MG63 (cell line): ENCODE results near the gene DGKI. TPM values are rescaled to one million over a fixed set of nuclear protein-coding genes. Genes with fewer than 3 reads are reported as not detected.

Source experiments
- DNase-seq: peaks from one replicate; pipeline ENCODE4 v3.0.0-alpha.2; 2020
- H3K27me3 ChIP-seq: fragments of 250-450 bp; sonication (Bioruptor Pico); 2 replicates; pipeline ENCODE4 v1.5.1; 2020; ENCODE audit warnings: mild to moderate bottlenecking, moderate library complexity
- H3K36me3 ChIP-seq: fragments of 250-450 bp; sonication (Bioruptor Pico); 2 replicates; pipeline ENCODE4 v1.5.1; 2020; ENCODE audit warnings: mild to moderate bottlenecking, moderate library complexity
- H3K4me3 ChIP-seq: fragments of 250-450 bp; sonication (Bioruptor Pico); 2 replicates; pipeline ENCODE4 v1.5.1; 2020; ENCODE audit warnings: mild to moderate bottlenecking, moderate library complexity
- H3K9me3 ChIP-seq: fragments of 250-450 bp; sonication (Bioruptor Pico); 2 replicates; pipeline ENCODE4 v1.5.1; 2020; ENCODE audit warnings: mild to moderate bottlenecking, moderate library complexity
- total RNA-seq: library from RNA; depleted of rRNA; stranded (reverse); fragments of >200 nt; shearing (Covaris generic); gene quantifications from 2 replicates; pipeline ENCODE4 v1.2.3, GENCODE V29; 2014; ENCODE audit warnings: low replicate concordance

The DGKI gene
- total RNA-seq, 1 experiment from 2014 or later: 0.43 TPM

DNA sequence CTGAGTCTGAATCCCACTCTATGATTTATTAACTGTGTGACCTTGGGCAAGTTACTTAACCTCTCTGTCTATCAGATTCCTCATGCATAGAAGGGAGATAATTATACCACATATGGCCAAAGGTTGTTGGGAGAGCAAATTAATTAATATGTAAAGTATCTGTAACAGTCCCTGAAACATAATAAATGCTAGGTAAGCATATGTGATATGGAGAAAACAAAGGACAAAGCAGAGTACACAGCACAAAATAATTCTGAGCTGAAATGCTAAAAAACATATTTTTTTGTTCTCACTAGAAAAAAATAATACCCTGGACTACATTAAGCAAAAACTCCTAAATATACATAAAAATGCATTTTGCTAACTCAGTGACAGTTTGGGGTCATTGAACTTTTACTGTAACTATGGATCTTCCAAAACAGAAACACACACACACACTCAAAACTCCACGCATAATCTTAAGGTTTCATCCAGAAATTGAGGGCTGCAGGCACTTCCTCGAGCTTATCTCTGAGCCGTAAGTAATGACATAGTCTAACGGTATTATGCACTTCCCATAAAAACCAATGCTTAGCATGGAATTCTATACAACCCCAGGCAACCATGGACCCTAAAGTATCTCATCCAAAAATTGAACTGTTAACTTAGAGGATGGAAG, 301.6 kb downstream of the DGKI start:
- H3K9me3 ChIP-seq: no peaks in the 10 kb centered on the region
- DNase-seq: no peak
- H3K27me3 ChIP-seq: no peaks in the 10 kb centered on the region
- no peaks in the 10 kb centered on the region for H3K36me3 ChIP-seq
- no peak overlapping the region for H3K4me3 ChIP-seq

DNA sequence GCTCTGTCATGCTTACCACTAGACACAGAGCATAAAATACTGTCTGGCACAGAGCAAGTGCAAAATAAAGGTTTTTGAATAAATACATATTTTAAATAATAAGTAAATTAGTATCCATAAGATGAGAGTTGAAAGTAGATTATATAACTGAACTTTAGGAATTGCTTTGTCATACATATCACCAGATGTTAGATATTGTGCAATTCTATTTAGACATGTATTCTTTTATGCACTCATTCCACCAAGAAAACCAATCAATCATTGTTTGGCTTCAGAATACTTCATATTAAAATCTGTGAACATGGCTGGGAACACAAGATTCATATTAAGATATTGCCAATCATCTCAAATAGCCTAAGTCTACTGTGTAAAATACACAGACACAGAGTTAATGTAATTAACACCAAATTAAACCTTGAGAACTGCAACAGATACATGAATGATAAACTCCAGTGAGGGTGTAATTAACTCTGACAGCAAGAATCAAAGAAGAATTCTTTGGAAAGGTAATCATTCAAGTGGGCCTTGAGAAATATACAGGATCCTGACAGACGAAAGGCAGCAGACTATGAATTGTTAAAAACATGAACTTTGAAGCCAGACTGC, 302.2 kb downstream of the DGKI start:
- H3K9me3 ChIP-seq: no peaks in the 10 kb centered on the region
- no peak overlapping the region for H3K4me3 ChIP-seq
- DNase-seq: no peak
- H3K27me3 ChIP-seq: no peaks in the 10 kb centered on the region
- H3K36me3 ChIP-seq: no peaks in the 10 kb centered on the region

DNA sequence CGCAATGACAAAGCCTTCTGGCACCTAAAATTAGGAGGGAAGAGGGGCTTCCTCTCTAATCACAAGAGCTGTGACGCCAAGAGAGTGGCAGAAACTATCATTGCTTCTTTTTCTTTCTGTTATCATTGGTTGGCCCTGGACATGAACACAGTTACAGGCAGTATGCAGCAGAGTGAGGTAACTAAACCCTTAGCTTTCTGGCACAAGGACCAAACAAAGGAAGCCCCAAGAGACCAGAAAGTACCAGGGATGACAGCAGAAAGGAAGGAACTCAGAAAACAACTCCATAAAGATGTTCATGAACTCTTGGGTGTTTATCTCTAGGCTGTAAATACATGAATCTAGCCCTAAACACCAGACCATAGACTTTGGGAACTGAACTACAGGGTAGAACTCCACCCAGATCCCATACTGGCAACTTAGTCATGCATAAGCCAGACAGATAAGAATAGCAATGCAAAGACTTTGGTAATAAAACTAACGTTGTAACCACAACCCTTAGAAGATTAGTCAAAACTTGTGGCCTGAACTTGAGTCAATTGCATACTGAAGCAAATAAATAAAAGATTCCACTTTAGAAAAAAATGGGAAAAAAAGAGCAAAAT, 307.6 kb downstream of the DGKI start:
- H3K4me3 ChIP-seq: no peak overlapping the region
- DNase-seq: no peak
- H3K27me3 ChIP-seq: no peaks in the 10 kb centered on the region
- H3K9me3 ChIP-seq: no peaks in the 10 kb centered on the region
- H3K36me3 ChIP-seq: no peaks in the 10 kb centered on the region

DNA sequence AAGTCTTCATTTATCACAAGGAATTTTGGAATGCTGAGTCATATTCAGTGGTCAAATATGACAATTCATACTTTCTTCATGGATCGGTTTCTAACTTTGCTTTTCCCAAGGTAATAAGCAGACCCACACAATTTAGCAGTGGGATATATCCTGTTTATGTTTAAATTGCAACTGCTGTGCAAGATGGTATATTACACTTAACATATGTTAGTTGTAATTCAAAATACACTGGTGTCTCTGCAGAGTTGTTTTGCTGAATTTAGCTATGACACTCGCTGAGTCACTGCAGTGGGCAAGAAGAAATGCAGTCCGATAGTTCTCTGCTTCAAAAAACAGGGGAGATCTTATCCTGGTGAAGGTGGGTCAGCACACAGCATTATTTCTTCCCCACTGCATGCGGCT, 308.4 kb downstream of the DGKI start:
- Histone ChIP-seq H3K36me3 (no peaks in the 10 kb centered on the region), H3K9me3 (no peaks in the 10 kb centered on the region), H3K4me3 (no peak overlapping the region), H3K27me3 (no peaks in the 10 kb centered on the region)
- DNase-seq: peak; percentile 11

DNA sequence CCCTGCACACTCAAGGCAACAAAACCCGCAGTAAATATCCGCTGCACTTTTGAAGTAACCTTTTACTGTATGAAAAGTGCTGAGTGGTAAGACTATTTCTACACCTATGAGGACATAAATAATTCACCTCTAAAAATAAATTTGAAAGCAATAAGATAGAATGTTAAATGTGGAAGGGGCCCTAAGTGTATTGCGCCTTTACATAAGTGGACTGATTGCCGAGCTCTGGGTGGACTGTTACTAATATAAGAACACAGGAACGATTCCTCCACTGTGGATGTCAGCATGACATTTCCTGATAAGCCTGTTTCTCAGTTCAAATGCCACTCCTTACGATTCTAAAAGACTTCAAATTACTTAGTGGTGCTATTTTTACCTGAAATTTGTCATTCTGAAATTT, 311.2 kb downstream of the DGKI start:
- no peak for DNase-seq
- no peaks in the 10 kb centered on the region for H3K9me3 ChIP-seq
- no peak overlapping the region for H3K4me3 ChIP-seq
- H3K27me3 ChIP-seq: no peaks in the 10 kb centered on the region
- H3K36me3 ChIP-seq: no peaks in the 10 kb centered on the region

DNA sequence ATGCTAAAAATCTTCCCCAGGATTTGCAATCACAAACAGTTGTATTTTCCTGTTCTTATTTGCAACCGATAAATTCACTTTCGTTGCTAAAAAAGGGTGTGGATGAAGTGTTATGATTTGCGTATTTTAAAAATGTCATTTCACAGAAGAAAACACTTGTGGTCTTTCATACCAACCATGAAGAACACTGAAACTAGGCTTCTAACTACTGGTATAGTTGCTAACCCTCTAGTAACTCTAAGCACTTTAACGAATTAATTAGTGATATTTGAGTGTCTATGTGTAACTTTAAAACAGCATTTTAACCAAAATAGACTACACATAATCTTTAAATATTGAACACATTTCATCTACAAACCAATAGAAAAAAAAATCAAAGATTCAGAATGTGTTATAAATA, 315.1 kb downstream of the DGKI start:
- no peak overlapping the region for H3K4me3 ChIP-seq
- H3K36me3 ChIP-seq: no peaks in the 10 kb centered on the region
- no peaks in the 10 kb centered on the region for H3K9me3 ChIP-seq
- DNase-seq: no peak
- H3K27me3 ChIP-seq: no peaks in the 10 kb centered on the region

DNA sequence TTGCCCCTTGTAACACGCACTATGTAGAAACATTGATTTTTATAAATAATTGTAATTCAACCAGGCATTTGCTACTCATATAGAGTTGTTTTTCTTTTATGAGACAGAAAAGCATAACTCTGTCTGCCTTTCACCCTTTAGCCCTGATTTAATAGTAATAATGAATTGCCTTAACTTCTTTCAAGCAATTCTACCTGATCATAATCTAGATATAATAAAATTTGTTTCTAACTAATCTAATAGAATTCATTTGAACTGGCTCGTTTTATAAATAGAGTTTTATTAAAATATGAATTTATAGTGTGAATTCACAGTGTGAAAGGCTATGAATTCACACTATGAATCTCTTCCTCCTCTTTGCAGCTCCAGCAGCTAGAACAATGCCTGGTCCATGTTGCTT, 319.1 kb downstream of the DGKI start:
- no peak overlapping the region for H3K4me3 ChIP-seq
- no peaks in the 10 kb centered on the region for H3K27me3 ChIP-seq
- no peaks in the 10 kb centered on the region for H3K36me3 ChIP-seq
- no peaks in the 10 kb centered on the region for H3K9me3 ChIP-seq
- no peak for DNase-seq

DNA sequence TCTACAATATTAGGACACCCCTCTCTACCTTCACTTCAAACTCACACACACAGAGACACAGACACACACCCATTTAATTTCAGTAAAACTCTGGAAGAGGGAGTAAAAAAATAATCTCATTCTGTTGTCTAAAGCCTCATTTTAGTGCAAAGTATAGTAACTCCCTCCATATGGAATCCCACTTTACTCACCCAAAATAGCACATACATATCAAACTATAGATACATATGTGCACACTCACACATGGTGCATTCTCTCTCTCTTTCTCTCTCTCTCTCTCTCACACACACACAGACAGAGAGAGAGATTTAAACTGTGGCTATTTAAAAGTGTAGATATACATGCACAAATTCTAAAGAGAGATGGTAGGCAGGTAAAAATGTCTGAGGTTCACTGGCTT, 323.6 kb downstream of the DGKI start:
- DNase-seq: no peak
- H3K9me3 ChIP-seq: no peaks in the 10 kb centered on the region
- H3K36me3 ChIP-seq: no peaks in the 10 kb centered on the region
- H3K27me3 ChIP-seq: no peaks in the 10 kb centered on the region
- no peak overlapping the region for H3K4me3 ChIP-seq

DNA sequence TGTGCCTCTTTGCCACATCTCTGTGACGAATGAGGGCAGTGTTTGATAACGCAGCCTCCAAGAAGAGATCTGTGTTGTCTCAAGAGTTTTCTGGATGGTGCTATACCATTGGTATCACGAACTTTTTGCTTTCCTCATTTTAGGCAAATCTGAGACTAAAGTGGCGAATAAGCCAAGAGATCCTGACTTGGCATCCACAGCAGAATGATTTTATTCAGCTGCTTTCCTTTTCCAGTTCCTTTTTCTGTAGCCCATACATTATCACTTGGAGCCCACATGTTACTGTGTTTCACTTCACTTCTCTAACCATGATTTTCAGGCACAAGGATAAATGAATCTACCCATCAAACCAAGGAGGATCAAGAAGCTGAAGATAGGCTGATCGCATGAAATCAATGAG, 325.3 kb downstream of the DGKI start:
- Histone ChIP-seq H3K4me3 (no peak overlapping the region), H3K27me3 (no peaks in the 10 kb centered on the region), H3K9me3 (no peaks in the 10 kb centered on the region), H3K36me3 (no peaks in the 10 kb centered on the region)
- no peak for DNase-seq

DNA sequence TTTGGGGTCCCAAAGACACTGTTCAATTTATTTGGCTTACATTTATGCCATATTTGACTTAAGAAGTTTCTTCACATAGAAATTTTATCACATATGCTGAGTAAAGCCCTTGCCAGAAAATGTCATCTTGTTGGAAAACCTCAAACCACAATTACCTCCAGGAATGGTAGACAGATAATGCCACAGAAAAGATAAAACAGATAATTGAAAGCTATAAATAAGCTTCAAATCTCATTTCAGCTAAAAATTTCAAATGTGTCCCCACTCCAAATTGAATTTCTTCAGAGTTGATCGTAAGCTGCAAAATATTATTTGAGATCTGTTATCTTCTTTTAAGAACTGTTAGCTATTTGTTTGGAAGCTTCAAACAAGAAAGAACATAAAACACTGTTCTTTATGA, 326.8 kb downstream of the DGKI start:
- H3K9me3 ChIP-seq: no peaks in the 10 kb centered on the region
- DNase-seq: no peak
- no peak overlapping the region for H3K4me3 ChIP-seq
- H3K27me3 ChIP-seq: no peaks in the 10 kb centered on the region
- H3K36me3 ChIP-seq: no peaks in the 10 kb centered on the region

DNA sequence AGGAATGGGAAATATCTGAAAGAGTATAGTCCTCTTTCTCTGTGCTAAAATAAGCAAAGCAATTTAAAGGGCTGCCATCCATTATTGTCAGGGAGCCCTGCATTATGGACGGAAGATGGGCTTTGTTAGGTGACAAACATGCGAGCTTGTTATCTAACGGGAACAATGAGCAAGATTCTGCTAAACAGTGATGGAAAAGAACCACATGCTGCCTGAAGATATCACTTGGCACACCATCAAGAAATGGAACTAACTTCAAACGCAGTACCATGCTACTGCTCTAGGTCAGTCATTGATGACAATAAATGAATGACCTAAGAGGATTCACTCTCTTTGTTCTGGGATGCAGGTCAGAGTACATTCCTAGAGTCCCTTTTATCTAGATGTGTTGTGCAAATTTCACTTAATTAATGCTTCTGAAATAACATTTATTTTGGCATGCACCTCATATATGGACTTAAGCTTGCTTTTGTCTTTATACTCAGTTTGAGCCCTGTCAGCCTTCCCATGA, 327.5 kb downstream of the DGKI start:
- no peaks in the 10 kb centered on the region for H3K36me3 ChIP-seq
- no peaks in the 10 kb centered on the region for H3K27me3 ChIP-seq
- DNase-seq: no peak
- H3K9me3 ChIP-seq: no peaks in the 10 kb centered on the region
- no peak overlapping the region for H3K4me3 ChIP-seq

DNA sequence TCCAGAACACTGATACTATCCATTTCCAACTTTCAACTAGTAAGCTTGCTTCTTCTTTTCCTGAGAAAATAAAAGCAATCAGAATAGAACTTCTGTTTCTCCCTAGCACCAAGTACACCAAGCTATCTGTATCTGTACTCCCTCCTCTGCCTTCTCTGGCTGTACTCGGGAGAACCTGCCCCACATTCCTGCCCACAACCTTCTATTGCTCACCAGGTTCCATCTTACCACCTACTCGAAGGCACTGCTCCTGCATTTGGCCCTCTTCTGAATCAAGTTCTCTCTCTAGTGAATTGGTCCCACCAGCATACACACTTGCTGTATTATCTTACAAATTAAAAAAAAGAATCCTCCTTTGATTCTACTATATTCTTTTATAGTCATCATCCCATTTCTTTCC, 333.7 kb downstream of the DGKI start:
- no peaks in the 10 kb centered on the region for H3K9me3 ChIP-seq
- no peak for DNase-seq
- no peaks in the 10 kb centered on the region for H3K36me3 ChIP-seq
- no peaks in the 10 kb centered on the region for H3K27me3 ChIP-seq
- H3K4me3 ChIP-seq: no peak overlapping the region

DNA sequence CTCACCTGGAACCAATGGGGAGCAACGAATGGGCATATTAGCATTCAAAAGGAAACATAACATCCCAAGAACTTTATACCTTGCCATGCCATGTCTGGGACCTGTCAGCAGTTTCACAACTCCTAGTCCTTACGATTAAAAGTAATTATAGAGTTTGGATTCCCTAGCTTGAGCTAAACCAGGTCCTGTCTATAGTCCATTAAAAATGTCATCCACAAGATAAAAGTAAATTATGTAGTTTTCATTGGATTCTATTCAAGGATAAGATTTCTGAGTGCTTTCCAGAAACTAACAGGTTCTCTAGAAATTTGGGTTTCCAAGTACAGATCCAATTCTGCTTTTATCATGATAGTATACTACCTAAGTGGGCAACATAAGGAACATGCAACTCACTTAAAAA, 339.7 kb downstream of the DGKI start:
- H3K9me3 ChIP-seq: no peaks in the 10 kb centered on the region
- H3K36me3 ChIP-seq: no peaks in the 10 kb centered on the region
- no peak overlapping the region for H3K4me3 ChIP-seq
- no peaks in the 10 kb centered on the region for H3K27me3 ChIP-seq
- no peak for DNase-seq

DNA sequence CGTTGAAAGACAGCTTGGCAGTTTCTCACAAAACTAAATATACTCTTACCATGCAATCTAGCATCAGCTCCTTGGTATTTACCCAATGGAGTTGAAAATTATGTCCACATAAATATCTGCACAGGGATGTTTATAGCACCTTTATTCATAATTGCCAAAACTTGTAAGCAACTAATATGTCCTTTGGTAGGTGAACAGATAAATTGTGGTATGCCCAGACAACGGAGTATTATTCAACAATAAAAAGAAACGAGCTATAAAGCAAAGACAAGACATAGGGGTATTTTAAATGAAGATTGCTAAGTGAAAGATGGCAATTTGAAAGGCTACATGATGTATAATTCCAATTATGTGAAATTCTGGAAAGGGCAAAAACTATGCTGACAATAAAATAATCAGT, 340.7 kb downstream of the DGKI start:
- Histone ChIP-seq H3K36me3 (no peaks in the 10 kb centered on the region), H3K4me3 (no peak overlapping the region), H3K27me3 (no peaks in the 10 kb centered on the region), H3K9me3 (no peaks in the 10 kb centered on the region)
- no peak for DNase-seq

DNA sequence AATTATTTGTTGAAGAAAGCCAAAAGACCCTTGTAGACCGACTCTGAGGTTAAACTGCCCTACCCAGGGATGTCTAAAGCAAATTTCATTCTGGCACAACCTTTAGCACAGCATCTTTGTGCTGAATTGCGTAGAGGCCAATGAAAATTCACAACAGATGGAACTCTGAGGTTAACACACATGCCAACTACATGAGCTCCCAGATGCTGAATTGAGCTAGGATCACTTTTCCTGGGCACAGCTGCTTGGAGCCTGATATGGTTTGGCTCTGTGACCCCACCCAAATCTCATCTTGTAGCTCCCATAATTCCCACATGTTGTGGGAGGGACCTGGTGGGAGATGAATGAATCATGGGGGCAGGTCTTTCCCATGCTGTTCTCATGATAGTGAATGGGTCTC, 345.2 kb downstream of the DGKI start:
- no peak for DNase-seq
- no peaks in the 10 kb centered on the region for H3K36me3 ChIP-seq
- no peaks in the 10 kb centered on the region for H3K27me3 ChIP-seq
- no peaks in the 10 kb centered on the region for H3K9me3 ChIP-seq
- H3K4me3 ChIP-seq: no peak overlapping the region

DNA sequence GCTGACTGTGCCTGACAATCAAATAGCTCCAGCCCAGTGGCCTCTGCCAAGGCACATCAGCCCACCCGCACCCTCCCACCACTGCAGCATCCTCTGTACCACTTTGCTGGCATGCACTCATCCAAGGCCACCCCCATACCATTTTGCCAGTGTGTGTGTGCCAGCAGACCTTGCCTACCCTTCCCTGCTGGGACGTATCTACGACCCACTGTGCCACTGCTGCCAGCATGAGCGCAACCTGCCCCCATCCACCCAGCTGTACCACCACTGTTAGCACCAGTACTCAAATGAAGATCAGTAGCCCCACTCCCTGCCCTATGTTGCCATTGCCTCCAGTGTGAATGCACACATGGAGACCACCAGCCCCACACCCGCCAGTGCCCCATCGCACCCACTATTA, 353.9 kb downstream of the DGKI start:
- Histone ChIP-seq H3K27me3 (no peaks in the 10 kb centered on the region), H3K9me3 (0 out of 2 replicates have a peak, but pooled peaks cover 2% of the 10 kb centered on the region), H3K36me3 (no peaks in the 10 kb centered on the region), H3K4me3 (no peak overlapping the region)
- no peak for DNase-seq

DNA sequence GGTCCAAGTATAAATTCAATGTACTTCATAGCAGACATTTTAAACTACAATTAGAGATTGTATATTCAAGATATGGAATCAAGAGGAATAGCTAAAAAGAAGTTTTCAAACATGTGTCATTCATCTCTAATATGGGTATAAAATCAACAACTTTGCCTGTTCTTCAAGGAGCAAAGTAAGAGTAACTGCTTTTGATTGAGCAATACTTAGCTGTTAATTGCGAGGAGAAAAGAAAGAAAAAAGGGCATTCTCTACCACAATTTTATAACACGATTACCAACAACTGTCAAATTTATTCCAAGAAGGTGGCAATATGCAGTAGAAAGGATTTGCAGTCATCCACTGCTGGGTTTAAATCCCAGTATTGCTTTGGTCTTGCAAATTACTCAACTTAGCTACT, 356.9 kb downstream of the DGKI start:
- 0 out of 2 replicates have a peak, but pooled peaks cover 2% of the 10 kb centered on the region for H3K9me3 ChIP-seq
- no peak for DNase-seq
- H3K4me3 ChIP-seq: no peak overlapping the region
- no peaks in the 10 kb centered on the region for H3K36me3 ChIP-seq
- H3K27me3 ChIP-seq: no peaks in the 10 kb centered on the region

DNA sequence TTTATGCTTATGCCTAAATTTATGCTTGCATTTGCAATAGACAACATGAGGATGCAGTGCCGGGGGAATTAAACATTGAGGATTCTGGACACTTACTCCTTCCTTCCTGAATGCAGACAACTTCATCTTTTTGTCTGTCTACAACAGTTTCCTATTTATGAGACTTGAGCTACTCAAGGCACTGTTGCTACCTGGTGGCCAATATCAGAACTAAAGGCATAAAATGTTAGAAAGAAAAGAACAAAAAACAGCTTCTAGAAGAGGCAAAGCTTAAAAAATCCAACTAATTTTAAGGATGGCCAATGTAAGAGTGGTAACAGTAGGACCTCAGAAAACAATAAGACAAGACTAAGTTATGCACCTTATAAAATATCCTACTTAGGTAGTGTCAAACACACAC, 358.7 kb downstream of the DGKI start:
- no peaks in the 10 kb centered on the region for H3K27me3 ChIP-seq
- DNase-seq: no peak
- H3K9me3 ChIP-seq: no peaks in the 10 kb centered on the region
- no peak overlapping the region for H3K4me3 ChIP-seq
- H3K36me3 ChIP-seq: no peaks in the 10 kb centered on the region
